HEK293 (cell line): ENCODE measurements around the gene UBE2M.

Source experiments
- CTCF ChIA-PET: fragments of 350-600 bp; formaldehyde crosslinking; extraction: SDS; loops from one replicate; lab custom pipeline; 2021; ENCODE audit warnings: antibody characterized with exemption; lab: Yijun Ruan, JAX
- POLR2A ChIA-PET: fragments of 300-600 bp; formaldehyde crosslinking; extraction: SDS; loops from one replicate; lab custom pipeline; 2020; ENCODE audit warnings: antibody characterized with exemption, inconsistent platforms; lab: Yijun Ruan, JAX
- H3K27ac ChIP-seq: fragments of 200-500 bp; sonication (Bioruptor generic); 2 replicates; pipeline ENCODE4 v1.5.1; 2014; ENCODE audit warnings: low read depth, low read length, control low read depth, inconsistent platforms; ENCODE audit errors: extremely low read depth
- H3K36me3 ChIP-seq, 2 experiments: fragments of 200-500 bp in 1 of 2; sonication (Bioruptor generic) in 1 of 2; 1 replicate in 1 of 2; 2 replicates in 1 of 2; pipeline ENCODE4 v1.5.1; 2014 to 2017; ENCODE audit warnings: inconsistent platforms in 2 of 2, low read length in 2 of 2; ENCODE audit not compliant: control insufficient read depth in 2 of 2, insufficient read depth in 1 of 2
- H3K4me1 ChIP-seq: fragments of 200-500 bp; sonication (Bioruptor generic); 2 replicates; pipeline ENCODE4 v1.5.1; 2014; ENCODE audit warnings: mild to moderate bottlenecking, low read length, inconsistent platforms; ENCODE audit not compliant: control insufficient read depth, insufficient read depth
- H3K4me3 ChIP-seq: 2 replicates; pipeline ENCODE4 v1.5.1; 2011; ENCODE audit warnings: low read depth, mild to moderate bottlenecking, control low read depth, low read length, moderate library complexity
- H3K9me3 ChIP-seq: fragments of 200-500 bp; sonication (Bioruptor generic); 2 replicates; pipeline ENCODE4 v1.5.1; 2014; ENCODE audit warnings: low read depth, low read length, inconsistent platforms; ENCODE audit not compliant: control insufficient read depth, insufficient read depth
- FEZF1 ChIP-seq: fragments of 450-650 bp; formaldehyde crosslinking; IDR thresholded peaks from 2 replicates; pipeline ENCODE4 v1.5.1; 2016; ENCODE audit warnings: missing biosample characterization, missing genetic modification characterization
- PRDM4 ChIP-seq: fragments of 450-650 bp; formaldehyde crosslinking; IDR thresholded peaks from 2 replicates; pipeline ENCODE4 v1.5.1; 2017; ENCODE audit warnings: missing biosample characterization, missing genetic modification characterization
- SCRT1 ChIP-seq: fragments of 450-650 bp; formaldehyde crosslinking; IDR thresholded peaks from 2 replicates; pipeline ENCODE4 v1.5.1; 2016; ENCODE audit warnings: missing biosample characterization, missing genetic modification characterization, borderline replicate concordance
- WT1 ChIP-seq: fragments of 450-650 bp; formaldehyde crosslinking; IDR thresholded peaks from 2 replicates; pipeline ENCODE4 v1.5.1; 2016; ENCODE audit warnings: missing biosample characterization, missing genetic modification characterization
- ZBTB49 ChIP-seq: fragments of 450-650 bp; formaldehyde crosslinking; IDR thresholded peaks from 2 replicates; pipeline ENCODE4 v1.5.1; 2016; ENCODE audit warnings: missing biosample characterization, missing genetic modification characterization, low read depth
- ZFP69B ChIP-seq: fragments of 450-650 bp; formaldehyde crosslinking; IDR thresholded peaks from 2 replicates; pipeline ENCODE4 v1.5.1; 2016; ENCODE audit warnings: missing biosample characterization, missing genetic modification characterization
- ZNF155 ChIP-seq: fragments of 450-650 bp; formaldehyde crosslinking; IDR thresholded peaks from 2 replicates; pipeline ENCODE4 v1.5.1; 2016; ENCODE audit warnings: missing biosample characterization, missing genetic modification characterization
- ZNF248 ChIP-seq: fragments of 450-650 bp; formaldehyde crosslinking; IDR thresholded peaks from 2 replicates; pipeline ENCODE4 v1.5.1; 2017; ENCODE audit warnings: missing biosample characterization, missing genetic modification characterization
- ZNF266 ChIP-seq: fragments of 450-650 bp; formaldehyde crosslinking; IDR thresholded peaks from 2 replicates; pipeline ENCODE4 v1.5.1; 2016; ENCODE audit warnings: missing biosample characterization, missing genetic modification characterization, low read depth
- ZNF280D ChIP-seq: fragments of 450-650 bp; formaldehyde crosslinking; IDR thresholded peaks from 2 replicates; pipeline ENCODE4 v1.5.1; 2016; ENCODE audit warnings: missing biosample characterization, missing genetic modification characterization
- ZNF416 ChIP-seq: fragments of 450-650 bp; formaldehyde crosslinking; IDR thresholded peaks from 2 replicates; pipeline ENCODE4 v1.5.1; 2016; ENCODE audit warnings: missing biosample characterization, missing genetic modification characterization
- ZNF48 ChIP-seq: fragments of 450-650 bp; formaldehyde crosslinking; IDR thresholded peaks from 2 replicates; pipeline ENCODE4 v1.5.1; 2016; ENCODE audit warnings: missing biosample characterization, missing genetic modification characterization
- ZNF580 ChIP-seq: fragments of 450-650 bp; formaldehyde crosslinking; IDR thresholded peaks from 2 replicates; pipeline ENCODE4 v1.5.1; 2016; ENCODE audit warnings: missing biosample characterization, missing genetic modification characterization
- ZNF596 ChIP-seq: fragments of 450-650 bp; IDR thresholded peaks from 2 replicates; pipeline ENCODE4 v1.5.0; 2018; ENCODE audit warnings: missing biosample characterization, mild to moderate bottlenecking, missing genetic modification characterization, moderate library complexity
- ZNF701 ChIP-seq: fragments of 450-650 bp; formaldehyde crosslinking; IDR thresholded peaks from 2 replicates; pipeline ENCODE4 v1.5.1; 2016; ENCODE audit warnings: missing biosample characterization, missing genetic modification characterization
- ZNF747 ChIP-seq: fragments of 450-650 bp; formaldehyde crosslinking; IDR thresholded peaks from 2 replicates; pipeline ENCODE4 v1.5.1; 2016; ENCODE audit warnings: missing biosample characterization, missing genetic modification characterization
- ZNF785 ChIP-seq: fragments of 450-650 bp; formaldehyde crosslinking; IDR thresholded peaks from 2 replicates; pipeline ENCODE4 v1.5.1; 2016; ENCODE audit warnings: missing biosample characterization, missing genetic modification characterization
- ZNF792 ChIP-seq: fragments of 450-650 bp; formaldehyde crosslinking; IDR thresholded peaks from 2 replicates; pipeline ENCODE4 v1.5.1; 2016; ENCODE audit warnings: missing biosample characterization, missing genetic modification characterization
- ZNF837 ChIP-seq: fragments of 450-650 bp; formaldehyde crosslinking; IDR thresholded peaks from 2 replicates; pipeline ENCODE4 v1.5.1; 2016; ENCODE audit warnings: missing biosample characterization, missing genetic modification characterization
- ZSCAN16 ChIP-seq: fragments of 450-650 bp; formaldehyde crosslinking; IDR thresholded peaks from 2 replicates; pipeline ENCODE4 v1.5.1; 2016; ENCODE audit warnings: missing biosample characterization, missing genetic modification characterization
- ZSCAN5A ChIP-seq: fragments of 450-650 bp; formaldehyde crosslinking; IDR thresholded peaks from 2 replicates; pipeline ENCODE4 v1.5.1; 2016; ENCODE audit warnings: missing biosample characterization, missing genetic modification characterization
- TF ChIP-seq, protein P1 (sequence below): fragments of 450-650 bp; formaldehyde crosslinking; IDR thresholded peaks from 2 replicates; pipeline ENCODE4 v1.5.1; 2016; ENCODE audit warnings: missing biosample characterization, missing genetic modification characterization
- TF ChIP-seq, protein P2 (sequence below): fragments of 450-650 bp; formaldehyde crosslinking; IDR thresholded peaks from 2 replicates; pipeline ENCODE4 v1.5.1; 2016; ENCODE audit warnings: missing biosample characterization, missing genetic modification characterization

UBE2M gene

GRCh38 chr19:58543826-58544590, 14.4 kb downstream of the UBE2M start, which contains the start of gene TRIM28:
Gene TRIM28, plus strand, starts transcription at chr19:58544064. Its CDS starts 694 bp downstream, at chr19:58544758.
- H3K4me1 ChIP-seq: peaks cover 13% of the 10 kb centered on the region
- H3K27ac ChIP-seq: peak within 1 kb of the TSS; percentile 99
- H3K36me3 ChIP-seq: peaks cover 17 to 41% of the 10 kb centered on the region in 2 experiments; a peak in 2 of 3 replicates
- ChIA-PET CTCF (interaction anchor here (0.7 to 1.9 kb wide), 5 partner anchors 11 to 362 kb away, joined by 3 to 19 read pairs (median 6); partner anchors contain the start of genes CHMP2A and ZBTB45), POLR2A (interaction anchor here (0.6 to 4.4 kb wide), 36 partner anchors 9 to 1117 kb away, joined by 3 to 128 read pairs (median 5); partner anchors contain the start of genes CHMP2A, MZF1, RPS5 and SLC27A5)
- H3K4me3 ChIP-seq: peak within 1 kb of the TSS; percentile 67
- H3K9me3 ChIP-seq: no peaks in the 10 kb centered on the region
- TF ChIP-seq ZNF248 (tag by site-specific recombination): no peak
- TF ChIP-seq ZSCAN5A (tag by site-specific recombination): no peak
- TF ChIP-seq ZNF837: no peak
- TF ChIP-seq ZNF155 (tag by site-specific recombination): no peak
- TF ChIP-seq ZNF280D (tag by site-specific recombination): no peak
- no peak for TF ChIP-seq ZNF785 (tag by site-specific recombination)
- TF ChIP-seq ZBTB49: no peak
- TF ChIP-seq ZNF792 (tag by site-specific recombination): no peak
- TF ChIP-seq, protein P1, sequence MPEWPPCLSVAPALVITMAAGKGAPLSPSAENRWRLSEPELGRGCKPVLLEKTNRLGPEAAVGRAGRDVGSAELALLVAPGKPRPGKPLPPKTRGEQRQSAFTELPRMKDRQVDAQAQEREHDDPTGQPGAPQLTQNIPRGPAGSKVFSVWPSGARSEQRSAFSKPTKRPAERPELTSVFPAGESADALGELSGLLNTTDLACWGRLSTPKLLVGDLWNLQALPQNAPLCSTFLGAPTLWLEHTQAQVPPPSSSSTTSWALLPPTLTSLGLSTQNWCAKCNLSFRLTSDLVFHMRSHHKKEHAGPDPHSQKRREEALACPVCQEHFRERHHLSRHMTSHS (tag by site-specific recombination): no peak
- no peak for TF ChIP-seq ZSCAN16 (tag by site-specific recombination)
- TF ChIP-seq ZNF266 (tag by site-specific recombination): no peak
- 0 out of 2 replicates have a peak, but pooled peaks have one; percentile 9 for TF ChIP-seq ZFP69B (tag by site-specific recombination)
- no peak for TF ChIP-seq ZNF48
- TF ChIP-seq ZNF416 (tag by site-specific recombination): no peak
- peak; percentile 64 for TF ChIP-seq WT1 (tag by site-specific recombination)
- no peak for TF ChIP-seq ZNF701 (tag by site-specific recombination)
- peak; percentile 48; the same call in 1 of the 2 replicates for TF ChIP-seq FEZF1 (tag by site-specific recombination)
- no peak for TF ChIP-seq ZNF580 (tag by site-specific recombination)
- no peak for TF ChIP-seq ZNF747
- TF ChIP-seq SCRT1 (tag by site-specific recombination): no peak
- TF ChIP-seq PRDM4: no peak
- no peak for TF ChIP-seq ZNF596 (tag by site-specific recombination)
- TF ChIP-seq, protein P2, sequence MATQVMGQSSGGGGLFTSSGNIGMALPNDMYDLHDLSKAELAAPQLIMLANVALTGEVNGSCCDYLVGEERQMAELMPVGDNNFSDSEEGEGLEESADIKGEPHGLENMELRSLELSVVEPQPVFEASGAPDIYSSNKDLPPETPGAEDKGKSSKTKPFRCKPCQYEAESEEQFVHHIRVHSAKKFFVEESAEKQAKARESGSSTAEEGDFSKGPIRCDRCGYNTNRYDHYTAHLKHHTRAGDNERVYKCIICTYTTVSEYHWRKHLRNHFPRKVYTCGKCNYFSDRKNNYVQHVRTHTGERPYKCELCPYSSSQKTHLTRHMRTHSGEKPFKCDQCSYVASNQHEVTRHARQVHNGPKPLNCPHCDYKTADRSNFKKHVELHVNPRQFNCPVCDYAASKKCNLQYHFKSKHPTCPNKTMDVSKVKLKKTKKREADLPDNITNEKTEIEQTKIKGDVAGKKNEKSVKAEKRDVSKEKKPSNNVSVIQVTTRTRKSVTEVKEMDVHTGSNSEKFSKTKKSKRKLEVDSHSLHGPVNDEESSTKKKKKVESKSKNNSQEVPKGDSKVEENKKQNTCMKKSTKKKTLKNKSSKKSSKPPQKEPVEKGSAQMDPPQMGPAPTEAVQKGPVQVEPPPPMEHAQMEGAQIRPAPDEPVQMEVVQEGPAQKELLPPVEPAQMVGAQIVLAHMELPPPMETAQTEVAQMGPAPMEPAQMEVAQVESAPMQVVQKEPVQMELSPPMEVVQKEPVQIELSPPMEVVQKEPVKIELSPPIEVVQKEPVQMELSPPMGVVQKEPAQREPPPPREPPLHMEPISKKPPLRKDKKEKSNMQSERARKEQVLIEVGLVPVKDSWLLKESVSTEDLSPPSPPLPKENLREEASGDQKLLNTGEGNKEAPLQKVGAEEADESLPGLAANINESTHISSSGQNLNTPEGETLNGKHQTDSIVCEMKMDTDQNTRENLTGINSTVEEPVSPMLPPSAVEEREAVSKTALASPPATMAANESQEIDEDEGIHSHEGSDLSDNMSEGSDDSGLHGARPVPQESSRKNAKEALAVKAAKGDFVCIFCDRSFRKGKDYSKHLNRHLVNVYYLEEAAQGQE: no peak
